Measurements from ENCODE around the gene UBAP2L.
A peak's percentile ranks its signal among the peaks of the same experiment; 100 is the strongest.

- TF ChIP-seq CTCF (IDR thresholded peaks at IDR 0.05) (peak in 3 of 6 experiments; percentile 5 to 17 (median 5)), POLR2A (IDR thresholded peaks at IDR 0.05) (no peak)
Observed at GRCh38 chr1:154186177-154186576, 34.6 kb upstream of the UBAP2L start.

Measured in thyroid gland (tissue), 4 donors.